Measurements from ENCODE around the gene PGLYRP4. TPM values are rescaled to one million over a fixed set of nuclear protein-coding genes. Genes with fewer than 3 reads are reported as not detected.

PGLYRP4 gene
- total and polyA plus RNA-seq, 2 experiments from 2014 or later = not detected

DNA sequence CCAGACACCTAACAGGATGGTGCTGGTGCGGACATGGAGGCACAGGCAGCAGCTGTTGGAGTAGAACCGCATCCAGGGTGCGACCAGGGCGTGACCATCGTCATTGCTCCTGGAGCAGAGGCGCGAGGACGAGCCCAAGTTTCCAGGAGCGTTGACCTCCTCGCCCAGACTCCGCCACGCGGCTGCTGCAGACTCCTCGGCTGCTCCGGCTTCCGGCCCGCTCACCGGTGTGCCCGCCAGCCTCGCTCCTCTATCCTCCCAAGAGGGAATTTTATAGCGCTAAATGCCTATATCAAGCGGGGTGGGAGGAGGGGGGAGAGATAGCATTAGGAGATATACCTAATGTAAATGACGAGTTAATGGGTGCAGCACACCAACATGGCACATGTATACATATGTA, 32.1 kb upstream of the PGLYRP4 start:
- Histone ChIP-seq H3K79me2 (ENCODE audit: insufficient read depth) (no peaks in the 10 kb centered on the region), H3K4me2 (ENCODE audit: unreplicated experiment) (no peak overlapping the region), H3K36me3 (ENCODE audit: low read depth) (no peaks in the 10 kb centered on the region), H3K9me3 (ENCODE audit: low read depth) (no peaks in the 10 kb centered on the region), H4K20me1 (ENCODE audit: insufficient read depth) (no peaks in the 10 kb centered on the region), H3K4me1 (ENCODE audit: insufficient read depth) (peaks cover 4% of the 10 kb centered on the region), H3F3A (ENCODE audit: insufficient read depth) (peaks cover 6% of the 10 kb centered on the region; the same call in 1 of the 2 replicates), H3K9me2 (ENCODE audit: insufficient read depth) (no peaks in the 10 kb centered on the region), H3K9ac (no peak overlapping the region), H3K27me3 (replicated peaks; ENCODE audit: insufficient read depth) (peaks cover 14% of the 10 kb centered on the region; the same call in 1 of the 2 replicates), H3K4me3 (no peak overlapping the region), H2AFZ (no peak overlapping the region), H3K27ac (no peak overlapping the region)
- TF ChIP-seq EZH2phosphoT487 (IDR thresholded peaks at IDR 0.05; ENCODE audit: insufficient read depth, low read depth) (no peak), EZH2 (IDR thresholded peaks at IDR 0.05; ENCODE audit: insufficient read depth, poor library complexity, severe bottlenecking) (no peak)
- in situ Hi-C loops (cut with MboI) = no loop called here
- no peak for DNase-seq
- WGBS, 2 experiments (ENCODE audit: low coverage in 1 of 2, low lambda C conversion rate in 2 of 2, missing lambda C conversion rate in 2 of 2) = 78 to 79% methylated on average over 23 of the region's 23 CpGs

DNA sequence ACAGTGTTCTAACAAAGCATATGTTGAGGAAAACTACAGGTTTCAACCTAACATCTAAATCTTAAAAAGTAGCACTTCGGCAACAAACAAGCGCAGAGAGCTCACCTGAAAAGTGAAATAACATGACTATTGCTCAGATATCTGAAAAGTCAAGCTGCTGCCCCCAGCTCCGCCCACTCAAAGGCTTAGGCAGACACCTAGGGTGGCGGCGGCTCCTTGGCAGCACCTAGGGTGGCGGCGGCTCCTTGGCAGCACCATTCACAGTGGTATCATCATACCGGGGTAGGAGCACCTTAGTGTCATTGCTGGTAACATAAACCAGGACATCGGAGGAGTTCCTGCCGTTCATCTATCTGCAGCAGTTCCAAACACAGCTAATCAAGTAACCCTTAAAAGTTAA, 30.9 kb upstream of the PGLYRP4 start:
- Histone ChIP-seq H4K20me1 (ENCODE audit: insufficient read depth) (no peaks in the 10 kb centered on the region), H3K9me3 (ENCODE audit: low read depth) (no peaks in the 10 kb centered on the region), H3K79me2 (ENCODE audit: insufficient read depth) (no peaks in the 10 kb centered on the region), H3K9me2 (ENCODE audit: insufficient read depth) (no peaks in the 10 kb centered on the region), H3K4me1 (ENCODE audit: insufficient read depth) (peaks cover 11% of the 10 kb centered on the region), H3K36me3 (ENCODE audit: low read depth) (no peaks in the 10 kb centered on the region), H3K4me2 (ENCODE audit: unreplicated experiment) (no peak overlapping the region), H3K27ac (no peak overlapping the region), H3K4me3 (no peak overlapping the region), H3K9ac (no peak overlapping the region), H2AFZ (no peak overlapping the region), H3F3A (ENCODE audit: insufficient read depth) (peaks cover 7% of the 10 kb centered on the region; the same call in 1 of the 2 replicates), H3K27me3 (replicated peaks; ENCODE audit: insufficient read depth) (peaks cover 14% of the 10 kb centered on the region; the same call in 1 of the 2 replicates)
- in situ Hi-C loops (cut with MboI) = no loop called here
- no peak for DNase-seq
- 68 to 70% methylated on average over 10 of the region's 10 CpGs for WGBS, 2 experiments (ENCODE audit: low coverage in 1 of 2, low lambda C conversion rate in 2 of 2, missing lambda C conversion rate in 2 of 2)
- TF ChIP-seq EZH2phosphoT487 (IDR thresholded peaks at IDR 0.05; ENCODE audit: insufficient read depth, low read depth) (no peak), EZH2 (IDR thresholded peaks at IDR 0.05; ENCODE audit: insufficient read depth, poor library complexity, severe bottlenecking) (no peak)

DNA sequence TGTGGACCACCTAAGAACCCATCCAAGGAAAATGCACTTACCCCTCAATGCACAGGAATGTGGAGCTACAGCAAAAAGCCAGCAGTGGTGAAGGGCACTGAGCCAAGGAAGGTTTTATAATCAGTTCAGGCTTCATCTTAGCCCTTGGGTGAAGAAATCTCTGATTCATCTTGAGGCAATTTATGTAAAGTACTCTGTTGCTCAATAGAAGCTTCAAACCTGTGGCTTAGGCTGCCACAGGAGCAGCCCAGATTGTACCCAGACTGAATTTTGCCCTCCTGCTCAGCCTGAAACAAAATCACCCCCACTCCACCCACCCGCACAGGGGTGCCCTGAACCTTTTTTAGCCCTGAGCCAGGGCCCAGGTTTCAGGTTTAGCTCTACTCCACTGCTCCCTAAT, 26.9 kb upstream of the PGLYRP4 start, which contains the start of gene S100A12:
Gene S100A12, minus strand, starts transcription at position 111 of the 400 bp plus-strand sequence. CDS start 1,029 bp downstream, outside the sequence.
- no peaks in the 10 kb centered on the region for H3K79me2 ChIP-seq (ENCODE audit: insufficient read depth)
- H3K9ac ChIP-seq = no peak within 1 kb of the TSS
- no peaks in the 10 kb centered on the region for H4K20me1 ChIP-seq (ENCODE audit: insufficient read depth)
- TF ChIP-seq EZH2phosphoT487 (IDR thresholded peaks at IDR 0.05; ENCODE audit: insufficient read depth, low read depth) = no peak
- no peak for TF ChIP-seq EZH2 (IDR thresholded peaks at IDR 0.05; ENCODE audit: insufficient read depth, poor library complexity, severe bottlenecking)
- peak; percentile 92 for DNase-seq
- in situ Hi-C loops (cut with MboI) = no loop called here
- H3K27ac ChIP-seq = no peak within 1 kb of the TSS
- 23 to 29% methylated on average over 1 of the region's 1 CpG for WGBS, 2 experiments (ENCODE audit: low coverage in 1 of 2, low lambda C conversion rate in 2 of 2, missing lambda C conversion rate in 2 of 2)
- H3K4me2 ChIP-seq (ENCODE audit: unreplicated experiment) = no peak within 1 kb of the TSS
- no peaks in the 10 kb centered on the region for H3K36me3 ChIP-seq (ENCODE audit: low read depth)
- no peaks in the 10 kb centered on the region for H3K9me2 ChIP-seq (ENCODE audit: insufficient read depth)
- H3F3A ChIP-seq (ENCODE audit: insufficient read depth) = peaks cover 7% of the 10 kb centered on the region; the same call in 1 of the 2 replicates
- H3K4me3 ChIP-seq = no peak within 1 kb of the TSS
- no peak within 1 kb of the TSS for H2AFZ ChIP-seq
- H3K9me3 ChIP-seq (ENCODE audit: low read depth) = no peaks in the 10 kb centered on the region
- peaks cover 11% of the 10 kb centered on the region for H3K4me1 ChIP-seq (ENCODE audit: insufficient read depth)
- peaks cover 23% of the 10 kb centered on the region for H3K27me3 ChIP-seq (replicated peaks; ENCODE audit: insufficient read depth)

DNA sequence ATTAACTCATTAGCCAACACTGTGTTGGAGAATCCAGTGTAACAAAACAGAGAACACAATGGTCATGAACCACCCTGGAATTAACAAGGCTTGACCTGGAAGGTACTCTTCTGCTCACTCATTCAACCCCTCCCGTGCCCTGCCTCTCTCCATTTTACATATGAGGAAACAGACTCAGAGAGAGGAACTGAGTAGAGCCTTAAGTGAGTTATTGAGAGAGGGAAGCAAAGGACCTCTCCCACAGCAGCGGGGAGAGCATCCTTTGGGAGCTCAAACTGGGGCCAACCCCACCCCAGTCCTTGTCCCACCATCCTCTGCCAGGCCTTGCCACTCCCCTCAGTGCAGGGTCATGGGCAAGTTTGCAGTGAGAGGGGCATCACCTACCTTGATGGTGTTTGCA, 25.4 kb upstream of the PGLYRP4 start:
- H3K36me3 ChIP-seq (ENCODE audit: low read depth) = no peaks in the 10 kb centered on the region
- H3K27me3 ChIP-seq (replicated peaks; ENCODE audit: insufficient read depth) = peaks cover 33% of the 10 kb centered on the region
- 31 to 47% methylated on average over 2 of the region's 2 CpGs for WGBS, 2 experiments (ENCODE audit: low coverage in 1 of 2, low lambda C conversion rate in 2 of 2, missing lambda C conversion rate in 2 of 2)
- H3K4me1 ChIP-seq (ENCODE audit: insufficient read depth) = peaks cover 11% of the 10 kb centered on the region
- peaks cover 7% of the 10 kb centered on the region; the same call in 1 of the 2 replicates for H3F3A ChIP-seq (ENCODE audit: insufficient read depth)
- H3K9me2 ChIP-seq (ENCODE audit: insufficient read depth) = no peaks in the 10 kb centered on the region
- no peak for TF ChIP-seq EZH2 (IDR thresholded peaks at IDR 0.05; ENCODE audit: insufficient read depth, poor library complexity, severe bottlenecking)
- TF ChIP-seq EZH2phosphoT487 (IDR thresholded peaks at IDR 0.05; ENCODE audit: insufficient read depth, low read depth) = no peak
- no peak overlapping the region for H3K9ac ChIP-seq
- no peak for DNase-seq
- in situ Hi-C loops (cut with MboI) = loop anchor here (25.0 kb wide), 1 partner anchor 363 kb away; the partner anchor contains the start of gene INTS3
- no peak overlapping the region for H2AFZ ChIP-seq
- no peaks in the 10 kb centered on the region for H3K79me2 ChIP-seq (ENCODE audit: insufficient read depth)
- H3K27ac ChIP-seq = no peak overlapping the region
- no peak overlapping the region for H3K4me3 ChIP-seq
- no peak overlapping the region for H3K4me2 ChIP-seq (ENCODE audit: unreplicated experiment)
- no peaks in the 10 kb centered on the region for H4K20me1 ChIP-seq (ENCODE audit: insufficient read depth)
- H3K9me3 ChIP-seq (ENCODE audit: low read depth) = no peaks in the 10 kb centered on the region
